ENCODE data around the gene CAMK2D.

CAMK2D gene

GRCh38 chr4:113697429-113697828 is 64.1 kb downstream of the CAMK2D start:
- H3K4me3 ChIP-seq (ENCODE audit: low read length), result no peak overlapping the region
- TF ChIP-seq, protein P1, sequence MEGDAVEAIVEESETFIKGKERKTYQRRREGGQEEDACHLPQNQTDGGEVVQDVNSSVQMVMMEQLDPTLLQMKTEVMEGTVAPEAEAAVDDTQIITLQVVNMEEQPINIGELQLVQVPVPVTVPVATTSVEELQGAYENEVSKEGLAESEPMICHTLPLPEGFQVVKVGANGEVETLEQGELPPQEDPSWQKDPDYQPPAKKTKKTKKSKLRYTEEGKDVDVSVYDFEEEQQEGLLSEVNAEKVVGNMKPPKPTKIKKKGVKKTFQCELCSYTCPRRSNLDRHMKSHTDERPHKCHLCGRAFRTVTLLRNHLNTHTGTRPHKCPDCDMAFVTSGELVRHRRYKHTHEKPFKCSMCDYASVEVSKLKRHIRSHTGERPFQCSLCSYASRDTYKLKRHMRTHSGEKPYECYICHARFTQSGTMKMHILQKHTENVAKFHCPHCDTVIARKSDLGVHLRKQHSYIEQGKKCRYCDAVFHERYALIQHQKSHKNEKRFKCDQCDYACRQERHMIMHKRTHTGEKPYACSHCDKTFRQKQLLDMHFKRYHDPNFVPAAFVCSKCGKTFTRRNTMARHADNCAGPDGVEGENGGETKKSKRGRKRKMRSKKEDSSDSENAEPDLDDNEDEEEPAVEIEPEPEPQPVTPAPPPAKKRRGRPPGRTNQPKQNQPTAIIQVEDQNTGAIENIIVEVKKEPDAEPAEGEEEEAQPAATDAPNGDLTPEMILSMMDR (conservative IDR thresholded peaks at IDR 0.05; ENCODE audit: low read depth, low read length), result no peak
- no peak for DNase-seq (ENCODE audit: low read depth)

DNA sequence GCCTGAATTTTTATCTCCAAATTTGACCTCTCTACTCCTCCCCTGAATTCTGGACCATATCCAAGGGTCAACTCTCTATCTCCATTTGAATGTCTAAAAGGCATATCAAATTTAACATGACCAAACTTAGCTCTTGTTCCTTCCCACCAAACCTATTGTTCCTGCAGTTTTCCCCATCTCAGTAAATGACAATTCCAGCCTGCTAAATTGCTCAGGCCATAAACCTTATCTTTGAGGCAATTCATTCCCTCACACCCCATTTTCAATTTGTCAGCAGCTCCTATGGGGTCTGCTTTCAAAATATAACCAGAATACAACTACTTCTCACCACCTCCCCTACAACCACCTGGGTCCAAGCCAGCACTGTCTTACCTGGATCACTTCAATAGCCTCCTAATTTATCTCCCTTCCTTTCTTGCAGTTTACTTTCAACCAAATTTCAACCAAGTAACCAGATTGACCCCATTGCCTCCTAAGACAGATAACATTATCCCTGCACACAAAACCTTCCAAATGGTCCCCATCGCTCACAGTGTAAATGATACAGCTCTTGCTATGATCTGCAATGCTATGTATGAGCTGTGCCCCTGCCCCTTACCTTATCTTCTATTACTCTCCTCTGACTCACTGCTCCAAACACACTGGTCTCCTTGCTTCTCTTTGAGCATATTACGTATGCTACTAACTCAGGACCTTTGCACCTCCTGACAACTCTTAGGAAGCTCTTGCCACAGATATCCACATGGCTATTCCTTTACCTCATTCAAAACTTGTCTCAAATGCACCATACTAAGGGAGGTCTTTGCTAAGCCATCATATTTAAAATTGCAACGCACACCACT is 66.0 kb downstream of the CAMK2D start:
- DNase-seq (ENCODE audit: low read depth), result no peak
- H3K4me3 ChIP-seq (ENCODE audit: low read length), result no peak overlapping the region
- TF ChIP-seq, protein P1 (conservative IDR thresholded peaks at IDR 0.05; ENCODE audit: low read depth, low read length), result no peak

GRCh38 chr4:113694008-113694407 is 67.5 kb downstream of the CAMK2D start:
- TF ChIP-seq, protein P1 (conservative IDR thresholded peaks at IDR 0.05; ENCODE audit: low read depth, low read length), result no peak
- no peak overlapping the region for H3K4me3 ChIP-seq (ENCODE audit: low read length)
- no peak for DNase-seq (ENCODE audit: low read depth)

GRCh38 chr4:113692809-113693411 is 68.6 kb downstream of the CAMK2D start:
- TF ChIP-seq, protein P1 (conservative IDR thresholded peaks at IDR 0.05; ENCODE audit: low read depth, low read length), result no peak
- no peak overlapping the region for H3K4me3 ChIP-seq (ENCODE audit: low read length)
- DNase-seq (ENCODE audit: low read depth), result no peak

- no peak for DNase-seq (ENCODE audit: low read depth)
- no peak overlapping the region for H3K4me3 ChIP-seq (ENCODE audit: low read length)
- TF ChIP-seq, protein P1 (conservative IDR thresholded peaks at IDR 0.05; ENCODE audit: low read depth, low read length), result no peak
These were observed 69.9 kb downstream of the CAMK2D start for GRCh38 chr4:113691676-113692075.

DNA sequence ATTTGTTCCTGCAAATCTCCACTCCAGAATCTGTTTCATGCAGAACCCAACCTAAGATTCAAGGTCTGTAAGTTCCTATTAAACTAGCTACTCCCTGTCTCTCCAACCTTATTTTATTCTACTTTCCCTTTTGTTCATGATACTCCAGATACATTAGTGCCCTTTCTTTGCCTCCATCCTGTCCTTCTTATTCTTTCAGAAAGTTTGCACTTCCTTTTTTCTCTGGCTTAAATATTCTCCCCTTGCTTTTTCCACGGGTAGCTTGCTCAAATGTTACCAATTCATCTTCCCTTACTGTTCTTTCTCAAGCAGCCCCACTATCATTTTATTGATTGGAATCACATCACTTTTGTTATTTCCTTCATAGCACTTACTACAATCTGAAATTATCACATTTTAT is 72.1 kb downstream of the CAMK2D start:
- no peak overlapping the region for H3K4me3 ChIP-seq (ENCODE audit: low read length)
- TF ChIP-seq, protein P1 (conservative IDR thresholded peaks at IDR 0.05; ENCODE audit: low read depth, low read length), result no peak
- DNase-seq (ENCODE audit: low read depth), result no peak
